CD4-positive, CD25-positive, alpha-beta regulatory T cell (primary cell): ENCODE results near the gene EXOC1. TPM values are rescaled to one million over a fixed set of nuclear protein-coding genes. Genes with fewer than 3 reads are reported as not detected.
A peak's percentile ranks its signal among the peaks of the same experiment; 100 is the strongest.

Experiments used
- ATAC-seq, 2 donors: fragments of 150-1000 bp; cut with Tn5 transposase; one replicate each; pipeline ENCODE4 v1.10.0; 2021; ENCODE audit warnings: low read depth in 2 of 2, moderate number of reproducible peaks in 2 of 2, moderate library complexity in 1 of 2
- DNase-seq, 3 donors: peaks; one replicate each; pipeline versions ENCODE4 v3.0.0 to v3.0.0-alpha.2; 2012 to 2022; ENCODE audit warnings: mixed read lengths in 1 of 3
- H3K27ac ChIP-seq: one replicate; pipeline ENCODE4 v1.7.0; 2013; ENCODE audit warnings: mild to moderate bottlenecking, low read length; ENCODE audit not compliant: insufficient read depth, poor library complexity, severe bottlenecking
- H3K27me3 ChIP-seq: one replicate; pipeline ENCODE4 v1.7.0; 2013; ENCODE audit warnings: low read length; ENCODE audit not compliant: control insufficient read depth, insufficient read depth
- H3K36me3 ChIP-seq: one replicate; pipeline ENCODE4 v1.7.0; 2013; ENCODE audit warnings: mild to moderate bottlenecking, low read length, moderate library complexity; ENCODE audit not compliant: control insufficient read depth, insufficient read depth
- H3K4me1 ChIP-seq: 2 replicates; pipeline ENCODE4 v1.7.0; 2013; ENCODE audit warnings: mild to moderate bottlenecking, low read length; ENCODE audit not compliant: insufficient read depth, control insufficient read depth, poor library complexity, severe bottlenecking
- H3K4me3 ChIP-seq: one replicate; pipeline ENCODE4 v1.7.0; 2013; ENCODE audit warnings: low read depth, mild to moderate bottlenecking, low read length, moderate library complexity
- H3K9me3 ChIP-seq, 2 experiments: 1 replicate in 1 of 2; 2 replicates in 1 of 2; pipeline ENCODE4 v1.7.0; 2013; ENCODE audit warnings: low read length in 2 of 2, mild to moderate bottlenecking in 1 of 2, moderate library complexity in 1 of 2; ENCODE audit not compliant: control insufficient read depth in 2 of 2
- H3K27ac Mint-ChIP-seq, 3 donors: one replicate each; pipeline ENCODE4 v1.8.0; 2020 to 2022; ENCODE audit warnings: mild to moderate bottlenecking in 3 of 3, mixed read lengths in 3 of 3, moderate library complexity in 2 of 3
- H3K27me3 Mint-ChIP-seq: one replicate; pipeline ENCODE4 v1.8.0; 2022; ENCODE audit warnings: mild to moderate bottlenecking, mixed read lengths
- H3K36me3 Mint-ChIP-seq: one replicate; pipeline ENCODE4 v1.8.0; 2020; ENCODE audit warnings: mixed read lengths
- H3K4me1 Mint-ChIP-seq, 4 donors: one replicate each; pipeline ENCODE4 v1.8.0; 2020 to 2022; ENCODE audit warnings: mixed read lengths in 4 of 4, mild to moderate bottlenecking in 1 of 4
- H3K4me3 Mint-ChIP-seq, 4 donors: one replicate each; pipeline ENCODE4 v1.8.0; 2020 to 2022; ENCODE audit warnings: mild to moderate bottlenecking in 4 of 4, mixed read lengths in 4 of 4, moderate library complexity in 3 of 4
- H3K9me3 Mint-ChIP-seq, 7 donors: one replicate each; pipeline ENCODE4 v1.8.0; 2020 to 2022; ENCODE audit warnings: mixed read lengths in 7 of 7, mild to moderate bottlenecking in 3 of 7, moderate library complexity in 2 of 7
- polyA plus RNA-seq, 4 donors: library from polyadenylated mRNA; unstranded; fragments of 300-500 nt; fragmentation: Illumina TruSeq; gene quantifications; one replicate each; pipeline ENCODE4 v1.2.3, GENCODE V29; 2021
- total RNA-seq: library from RNA; stranded (reverse); gene quantifications from one replicate; pipeline ENCODE4 v1.2.3, GENCODE V29; 2022

The EXOC1 gene
- total and polyA plus RNA-seq, 5 donors from 2014 or later, result 14.8 to 24.3 (median 17.1) TPM

DNA sequence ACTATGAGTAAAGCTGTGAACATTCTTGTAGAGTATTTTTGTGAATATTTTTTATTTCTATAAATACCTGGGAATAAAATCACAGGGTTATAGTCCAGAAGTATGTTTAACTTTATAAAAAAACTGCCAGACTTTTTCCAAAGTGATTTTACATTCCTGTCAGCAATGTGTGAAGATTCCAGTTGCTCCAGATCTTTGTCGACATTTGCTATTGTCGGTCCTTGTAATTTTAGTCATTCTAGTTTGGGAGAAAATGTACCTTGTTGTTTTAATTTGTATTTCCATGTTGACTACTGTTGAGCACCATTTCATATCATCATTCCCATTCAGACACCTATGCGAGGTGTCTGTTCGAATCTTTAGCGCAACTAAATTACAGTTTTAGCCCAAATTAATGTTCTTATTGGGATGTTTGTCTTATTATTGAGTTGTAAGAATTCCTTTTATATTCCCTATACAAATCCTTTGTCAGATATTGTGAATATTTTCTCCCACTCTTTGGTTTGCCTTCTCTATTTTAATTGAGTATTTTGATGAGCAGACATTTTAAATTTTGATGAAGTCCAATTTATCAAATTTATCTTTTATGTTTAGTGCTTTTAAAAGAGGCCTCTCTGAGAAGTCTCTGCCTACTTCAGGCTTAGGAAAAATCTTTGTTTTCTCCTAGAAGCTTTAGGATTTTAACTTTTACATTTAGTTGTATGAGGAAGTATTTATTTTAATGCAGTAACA is 97.9 kb downstream of the EXOC1 start:
- peaks cover 26 to 59% (median 41%) of the 10 kb centered on the region in 4 donors for H3K4me1 Mint-ChIP-seq
- Histone ChIP-seq H3K4me3 (no peak overlapping the region), H3K4me1 (peaks cover 34% of the 10 kb centered on the region), H3K36me3 (peaks cover 37% of the 10 kb centered on the region), H3K27me3 (no peaks in the 10 kb centered on the region), H3K9me3 (no peaks in the 10 kb centered on the region), H3K27ac (peak overlapping the region; percentile 94)
- ATAC-seq, result no peak
- H3K4me3 Mint-ChIP-seq, result peak overlapping the region in 2 of 4 donors; percentile 43 to 100
- no peak overlapping the region for H3K27ac Mint-ChIP-seq
- no peak for DNase-seq
- no peaks in the 10 kb centered on the region for H3K9me3 Mint-ChIP-seq
- H3K36me3 Mint-ChIP-seq, result peaks cover 23% of the 10 kb centered on the region
- H3K27me3 Mint-ChIP-seq, result no peaks in the 10 kb centered on the region

Other genes with a start within 250 kb of the EXOC1 start
- gene NMU, start 217.3 kb upstream of the EXOC1 start, total RNA-seq, result not detected
- gene NMU, start 217.3 kb upstream of the EXOC1 start, polyA plus RNA-seq, result under 1 TPM in 1 of 4 donors, not detected in 3; 0.88 TPM
- gene EXOC1L, start 33.9 kb upstream of the EXOC1 start, total RNA-seq, result not detected
- gene EXOC1L, start 33.9 kb upstream of the EXOC1 start, polyA plus RNA-seq, result not detected
- 23.9 TPM for gene CEP135, start 95.3 kb downstream of the EXOC1 start, total RNA-seq
- gene CEP135, start 95.3 kb downstream of the EXOC1 start, polyA plus RNA-seq, result 10 to 100 TPM in 3 of 4 donors, 1 to 10 TPM in 1; 9.3 to 13.6 (median 10.4) TPM